Measurements from ENCODE around the gene CAPN9.
"Not testable (repeated sequence)": the region's sequence is repeated elsewhere in the genome, so short reads cannot be mapped to it uniquely, and the experiment has no call there.

The CAPN9 gene

DNA sequence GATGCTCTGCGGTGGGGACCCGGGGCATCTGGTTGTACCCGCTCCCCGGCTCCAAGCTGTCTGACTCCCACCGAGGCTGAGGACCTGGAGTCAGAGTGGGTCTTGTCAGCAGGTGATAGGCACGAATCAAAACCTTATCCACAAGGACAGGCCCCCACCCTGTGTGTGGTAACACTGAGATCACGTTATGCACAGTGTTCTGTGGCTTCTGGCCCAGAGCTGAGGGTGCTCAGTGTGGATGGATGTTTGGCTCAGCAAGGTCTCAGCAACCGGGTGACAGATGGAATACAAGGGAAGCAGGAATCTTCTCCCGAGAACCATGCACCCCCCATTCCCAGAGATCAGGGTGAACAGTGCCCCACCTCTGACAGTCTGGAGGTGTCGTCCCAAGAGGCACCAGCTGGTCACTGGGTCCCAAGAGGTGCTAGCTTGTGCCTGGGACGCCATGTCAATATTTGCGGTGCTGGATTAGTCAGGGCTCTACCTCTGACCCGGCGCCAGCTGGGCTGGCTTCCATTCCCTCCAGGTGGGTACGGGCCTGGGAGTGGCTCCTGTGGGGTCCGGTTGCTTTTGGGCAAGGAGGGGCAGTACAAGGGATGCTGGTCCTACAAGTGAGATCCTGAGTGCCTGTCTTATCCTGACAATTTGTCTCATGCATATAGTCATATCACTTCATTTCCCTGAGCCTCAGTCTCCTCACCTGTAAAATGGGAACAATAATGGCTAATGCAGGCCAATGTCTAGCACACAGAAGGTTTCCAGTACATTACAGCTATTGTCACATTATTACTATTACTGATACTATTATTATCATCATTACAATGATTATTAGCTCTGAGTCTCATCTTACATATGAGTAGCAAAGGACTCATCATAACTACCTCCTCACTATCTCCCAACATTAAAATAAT, 957 bp downstream of the CAPN9 start:
- DNase-seq: no peak

DNA sequence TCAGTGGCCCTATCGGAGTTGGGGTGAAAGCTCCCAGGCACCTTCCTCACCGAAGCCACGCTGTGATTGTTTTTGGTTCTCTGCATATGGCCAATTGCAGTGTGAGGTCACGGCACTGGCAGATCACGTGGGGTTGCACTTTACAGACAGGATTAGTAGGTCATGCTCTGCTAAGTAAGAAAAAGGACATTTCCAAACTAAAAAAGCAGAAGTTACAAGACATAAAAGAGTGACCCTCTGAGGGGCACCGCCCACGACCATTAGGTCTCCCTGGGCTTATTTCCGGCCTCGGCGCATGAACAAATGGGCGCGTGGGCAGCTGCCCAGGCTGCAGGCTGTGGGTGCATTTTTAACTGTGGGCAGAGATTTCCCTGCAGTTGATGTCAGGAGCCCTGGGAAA, 2.0 kb downstream of the CAPN9 start:
- DNase-seq: no peak

DNA sequence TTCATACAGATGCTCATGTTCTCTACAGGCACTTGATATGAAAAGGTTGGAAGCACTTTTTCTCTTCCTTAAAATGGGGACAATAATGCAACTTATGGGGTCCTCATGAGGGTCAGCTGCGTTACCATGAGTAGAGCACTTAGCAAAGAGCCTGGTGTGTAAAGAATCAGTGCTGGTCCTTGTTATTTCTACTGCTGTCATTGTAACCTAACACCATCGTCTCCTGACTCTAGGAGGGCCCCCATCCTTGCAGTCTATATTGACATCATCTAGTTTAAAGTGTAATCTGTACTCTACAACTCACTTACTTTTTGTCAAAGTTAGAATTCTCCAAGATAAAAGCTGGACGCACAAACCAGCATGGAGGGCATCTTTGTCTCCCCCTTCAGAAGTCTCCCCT, 2.4 kb downstream of the CAPN9 start:
- no peak for DNase-seq

DNA sequence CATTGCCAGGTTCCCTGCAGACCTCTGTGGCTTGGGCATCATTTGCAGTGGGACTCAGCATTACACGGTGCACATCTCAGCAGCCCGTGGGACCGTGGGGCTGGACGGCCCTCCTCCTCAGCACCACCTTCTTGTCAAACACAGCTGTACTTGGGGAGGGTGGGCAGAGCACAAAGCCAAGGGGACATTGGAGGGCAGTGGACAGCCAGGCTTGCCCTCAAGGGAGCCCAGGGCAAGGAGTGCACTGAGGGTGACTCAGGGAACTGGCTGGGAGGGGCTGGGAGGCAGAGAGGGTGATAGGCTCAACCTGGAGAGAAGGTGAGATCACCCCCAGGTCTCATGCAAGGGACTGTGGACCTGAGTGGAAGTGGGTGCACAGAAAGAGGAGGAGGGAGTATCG, 3.4 kb downstream of the CAPN9 start:
- no peak for DNase-seq

DNA sequence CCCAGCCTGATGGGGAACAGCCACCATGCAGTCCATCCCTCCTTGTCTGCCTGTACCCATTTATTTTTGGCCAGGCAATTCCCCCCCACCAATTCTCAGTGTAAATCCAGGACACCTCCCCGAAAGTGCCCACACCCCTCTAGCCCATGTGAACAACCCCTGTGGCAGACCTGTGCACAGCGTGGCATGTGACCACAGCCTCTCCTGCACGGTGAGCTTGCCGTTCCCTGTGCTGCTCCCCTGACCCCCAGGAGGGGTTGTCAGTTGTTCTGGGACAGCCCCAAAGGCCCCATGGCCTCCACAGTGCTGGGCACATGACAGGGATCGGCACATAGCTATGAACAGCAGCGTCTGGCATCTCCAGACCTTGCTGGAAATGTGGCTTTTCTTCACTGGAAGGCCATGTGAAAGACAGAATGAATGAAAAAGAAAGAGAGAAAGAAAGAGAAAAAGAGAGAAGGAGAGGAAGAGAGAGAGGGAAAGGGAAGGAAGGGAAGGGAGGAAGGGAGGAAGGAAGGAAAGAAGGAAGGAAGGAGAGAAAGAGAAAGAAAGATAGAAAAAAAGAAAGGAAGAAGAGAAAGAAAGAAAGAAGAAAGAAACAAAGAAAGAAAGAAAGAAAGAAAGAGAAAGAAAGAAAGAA, 3.9 kb downstream of the CAPN9 start:
- no peak for DNase-seq

DNA sequence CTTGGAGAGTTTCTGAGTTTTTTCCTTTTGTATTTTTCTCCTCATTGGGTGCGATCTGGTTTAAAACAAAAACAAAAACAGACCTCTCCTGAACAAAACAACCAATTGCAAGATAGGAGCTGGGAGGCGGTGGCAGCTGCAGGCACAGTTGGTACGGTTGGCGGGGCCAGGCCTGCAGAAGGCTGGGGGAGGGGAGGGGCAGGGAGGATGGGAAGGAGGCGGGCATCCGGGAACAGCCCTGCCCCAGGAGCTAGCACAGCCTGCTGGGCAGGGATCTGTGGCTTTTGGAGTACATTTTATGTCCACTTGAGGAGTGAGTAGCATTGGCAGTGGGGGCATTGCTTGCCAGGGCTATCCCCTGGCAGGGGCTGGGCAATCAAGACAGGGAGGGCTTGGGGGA, 5.2 kb downstream of the CAPN9 start:
- no peak for DNase-seq

DNA sequence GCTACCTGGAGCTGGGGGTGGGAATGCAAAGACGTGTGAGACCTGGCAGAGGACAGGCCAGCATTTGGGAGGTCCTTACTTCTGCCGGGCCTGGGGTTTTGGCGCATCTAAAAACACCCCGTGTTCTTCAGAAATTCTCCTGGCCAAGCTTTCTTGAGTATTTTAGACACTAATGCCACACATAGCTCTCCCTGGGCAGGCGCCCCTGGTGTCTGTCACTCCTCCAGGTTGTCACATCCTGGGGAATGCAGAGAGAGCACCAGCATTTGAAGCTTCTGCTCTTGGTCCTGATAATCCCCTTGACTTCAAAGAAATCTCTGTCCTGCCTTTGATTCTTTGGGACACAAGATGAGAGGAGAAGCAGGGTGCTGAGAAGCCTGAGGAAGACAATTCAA, 6.0 kb downstream of the CAPN9 start:
- DNase-seq: no peak

DNA sequence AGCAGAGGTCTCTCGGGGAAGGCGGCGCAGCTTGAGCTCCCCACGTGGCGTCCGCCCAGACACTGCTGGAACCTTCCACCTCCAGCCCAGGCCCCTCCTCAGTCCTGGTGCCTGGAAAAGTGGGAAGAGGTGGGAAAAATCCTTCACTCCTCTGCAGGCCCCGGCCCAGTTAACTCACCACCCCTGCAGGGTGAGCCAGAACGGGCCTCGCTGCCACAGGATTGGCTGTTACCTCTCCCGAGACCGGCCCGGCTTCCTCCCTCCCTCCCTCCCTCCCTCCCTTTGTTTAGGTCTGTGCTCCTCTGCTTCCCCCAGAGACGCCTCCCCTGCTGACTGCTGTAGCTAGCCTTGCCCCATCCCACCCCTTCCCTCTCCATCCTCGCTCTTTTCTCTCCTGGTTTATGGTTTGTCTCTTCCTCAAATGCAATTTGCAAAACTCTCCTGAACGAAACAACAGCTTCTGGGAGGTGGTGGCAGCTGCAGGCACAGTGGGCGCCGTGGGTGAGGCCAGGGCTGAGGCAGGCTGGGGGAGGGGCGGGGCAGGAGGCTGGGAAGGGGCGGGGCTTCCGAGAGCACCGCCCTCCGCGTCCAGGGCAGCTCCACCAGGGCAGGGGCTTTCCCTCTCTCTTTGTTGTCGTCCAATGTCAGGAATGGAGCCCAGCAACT, 6.5 kb downstream of the CAPN9 start:
- no peak for DNase-seq

DNA sequence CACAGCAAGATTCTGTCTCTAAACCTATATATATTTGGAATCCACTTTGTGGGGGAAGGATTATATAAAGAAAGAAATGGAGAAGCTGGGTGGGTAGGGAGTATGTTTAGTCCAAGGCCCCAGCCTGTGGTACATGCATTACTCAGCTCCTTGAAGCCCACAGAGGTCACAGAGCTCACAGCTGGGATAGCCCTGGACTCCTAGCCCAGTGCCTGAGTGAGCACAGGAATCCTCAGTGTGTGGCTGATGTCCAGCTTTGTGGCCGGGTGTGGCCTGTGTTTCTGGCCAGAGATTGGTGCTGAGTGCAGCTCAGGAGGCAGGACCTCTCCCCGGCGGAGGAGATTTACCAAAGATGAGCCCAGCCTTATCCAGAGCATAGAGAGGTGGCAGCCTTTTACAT, 7.6 kb downstream of the CAPN9 start:
- no peak for DNase-seq

DNA sequence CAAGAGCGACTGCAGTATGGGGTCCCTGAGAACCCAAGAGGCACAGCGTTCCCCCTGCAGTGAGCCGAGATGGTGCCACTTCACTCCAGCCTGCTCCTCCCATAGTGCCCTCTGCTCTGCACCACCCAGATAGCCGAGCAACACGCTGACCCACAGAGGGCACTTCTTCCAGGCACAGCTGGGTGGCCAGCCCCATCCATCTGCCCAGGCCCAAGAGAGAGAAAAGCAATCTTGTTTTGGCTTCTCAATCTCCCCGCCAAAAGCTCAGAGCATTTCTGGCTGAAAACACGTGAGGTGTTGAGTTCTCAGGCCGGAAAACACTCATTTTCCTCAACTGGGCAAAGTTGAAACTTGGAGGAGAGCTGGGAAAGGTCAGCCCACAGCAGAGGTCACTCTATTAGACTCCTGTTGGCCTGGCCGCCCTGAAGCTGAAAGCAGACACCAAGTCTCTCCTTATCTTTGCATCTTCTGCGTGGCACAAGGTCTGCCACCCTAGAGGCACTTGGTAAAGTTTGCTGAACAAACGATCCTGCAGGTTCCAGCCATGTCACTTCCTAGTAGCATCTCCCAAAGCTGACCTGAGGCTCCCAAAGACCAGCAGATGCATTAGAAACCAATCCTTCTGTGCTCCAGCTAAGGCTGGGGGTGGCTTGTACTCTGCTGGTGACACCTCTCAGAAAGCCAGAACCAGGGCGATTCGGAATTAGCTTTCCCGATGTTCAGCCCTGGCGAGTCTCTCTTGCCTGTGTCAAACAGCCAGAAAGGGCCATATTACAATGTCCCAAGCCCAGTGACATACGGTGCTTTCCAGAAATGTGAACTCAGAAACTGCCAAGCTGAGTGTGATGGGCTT, 10.9 kb downstream of the CAPN9 start:
- DNase-seq: no peak

DNA sequence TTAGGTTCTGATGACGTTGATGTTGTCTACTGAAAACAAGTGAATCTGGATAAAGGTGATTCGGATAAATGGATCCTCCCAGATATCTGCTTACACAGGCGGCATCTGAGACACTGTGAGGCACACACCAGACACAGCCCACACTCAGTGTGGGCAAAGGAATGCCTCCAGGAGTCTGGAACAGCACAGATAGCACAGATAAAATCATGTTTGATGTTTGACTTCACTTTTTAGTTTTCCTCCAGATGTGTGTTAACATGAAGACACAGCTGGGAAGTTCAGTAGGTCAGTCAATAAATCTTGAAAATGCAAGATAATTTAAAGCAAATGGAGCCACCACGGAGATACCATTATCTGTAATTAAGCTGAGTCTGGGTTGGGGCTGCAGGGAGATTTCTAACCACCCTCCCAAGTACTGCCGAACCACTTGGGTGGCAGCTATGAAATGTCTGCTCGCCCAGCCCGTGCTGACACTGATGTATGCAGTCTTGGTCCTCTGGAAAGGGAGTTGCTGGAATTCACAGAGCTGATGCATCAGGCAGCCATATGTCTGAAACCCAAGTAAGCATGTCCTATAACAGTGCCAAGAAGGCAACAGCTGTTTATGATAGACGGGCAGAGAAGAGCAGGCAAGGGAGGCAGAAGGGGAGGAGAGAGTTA, 11.7 kb downstream of the CAPN9 start:
- DNase-seq: no peak

DNA sequence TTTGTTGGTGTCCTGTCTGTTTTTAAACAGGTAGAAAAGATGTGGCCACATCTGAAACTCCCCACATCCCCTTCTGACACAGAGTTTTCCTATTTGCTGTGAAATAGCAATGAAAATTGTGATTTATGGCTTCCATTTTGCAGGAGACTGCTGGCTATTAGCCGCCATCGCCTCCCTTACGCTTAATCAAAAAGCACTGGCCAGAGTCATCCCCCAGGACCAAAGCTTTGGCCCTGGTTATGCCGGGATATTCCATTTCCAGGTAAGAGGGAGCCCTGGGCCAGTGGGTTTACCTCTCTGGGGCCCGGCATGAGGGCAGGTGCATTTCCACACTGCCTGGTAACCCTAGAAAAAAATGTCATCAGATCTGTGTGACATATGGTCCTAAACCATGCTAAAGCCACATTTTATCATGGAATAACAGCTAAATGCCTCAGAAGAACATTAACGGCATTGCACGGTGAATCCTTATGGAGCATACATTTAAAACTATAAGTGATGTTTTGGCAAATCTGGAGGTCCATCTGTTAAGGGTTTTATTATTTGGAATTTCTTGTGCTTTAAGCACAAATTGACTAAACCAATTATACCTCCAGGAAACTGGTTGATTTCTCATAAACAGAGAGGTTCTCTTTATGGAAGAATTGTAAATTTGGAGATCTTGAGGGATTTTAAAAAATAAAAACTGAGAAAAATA, 12.3 kb downstream of the CAPN9 start:
- no peak for DNase-seq

DNA sequence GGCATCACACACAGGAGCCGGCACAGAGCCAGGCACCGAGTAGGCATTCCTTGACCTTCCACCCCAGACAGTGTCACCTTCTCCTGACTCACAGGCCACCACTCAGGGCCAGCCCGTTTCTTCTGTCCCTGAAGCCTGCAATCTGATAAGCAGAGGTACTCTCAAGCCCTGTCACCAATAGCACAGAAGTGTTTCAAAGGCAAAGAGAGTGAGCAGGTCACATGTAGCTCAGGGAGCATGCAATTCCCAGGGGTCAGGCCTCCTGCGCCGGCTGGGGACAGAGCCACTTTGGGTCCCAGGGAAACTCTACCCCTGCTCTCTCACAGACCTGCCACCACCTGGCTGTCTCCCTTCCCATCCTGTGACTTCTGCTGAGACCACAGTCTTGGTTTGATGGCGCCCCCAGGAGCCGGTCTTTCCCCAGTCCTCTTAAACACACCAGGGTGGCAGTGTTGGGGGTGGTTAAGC, 13.2 kb downstream of the CAPN9 start:
- no peak for DNase-seq

DNA sequence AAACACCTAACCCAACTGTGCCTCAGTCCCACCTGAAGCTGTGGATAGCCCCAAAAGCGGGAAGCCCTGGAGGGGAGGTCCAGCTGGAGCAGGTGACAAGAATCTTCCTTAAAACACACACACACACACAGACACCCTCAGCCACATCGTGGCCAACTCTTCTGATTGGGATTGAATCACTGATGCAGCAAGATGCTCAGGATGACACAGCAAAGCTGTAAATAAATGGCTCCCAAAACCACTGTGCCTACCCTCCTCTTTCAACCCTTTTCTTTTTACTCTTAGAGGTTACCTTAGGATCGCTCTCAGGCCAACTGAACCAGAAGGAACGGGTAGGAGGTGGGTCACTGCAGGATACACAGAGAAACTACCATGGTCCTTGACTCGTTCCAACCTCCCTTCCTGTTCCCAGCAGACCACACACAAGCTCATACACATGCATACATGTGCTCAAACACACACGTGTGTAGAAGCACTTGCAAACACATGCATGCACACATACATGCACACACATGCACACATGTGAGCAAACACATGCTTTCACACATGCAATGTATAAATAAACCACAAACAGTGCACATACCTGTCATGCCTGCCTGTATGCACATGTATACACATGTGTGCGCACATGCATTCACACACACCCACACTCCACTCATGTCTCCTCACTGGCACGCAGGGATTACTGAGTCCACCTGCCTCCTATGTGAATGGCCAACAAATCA, 14.4 kb downstream of the CAPN9 start:
- no peak for DNase-seq

DNA sequence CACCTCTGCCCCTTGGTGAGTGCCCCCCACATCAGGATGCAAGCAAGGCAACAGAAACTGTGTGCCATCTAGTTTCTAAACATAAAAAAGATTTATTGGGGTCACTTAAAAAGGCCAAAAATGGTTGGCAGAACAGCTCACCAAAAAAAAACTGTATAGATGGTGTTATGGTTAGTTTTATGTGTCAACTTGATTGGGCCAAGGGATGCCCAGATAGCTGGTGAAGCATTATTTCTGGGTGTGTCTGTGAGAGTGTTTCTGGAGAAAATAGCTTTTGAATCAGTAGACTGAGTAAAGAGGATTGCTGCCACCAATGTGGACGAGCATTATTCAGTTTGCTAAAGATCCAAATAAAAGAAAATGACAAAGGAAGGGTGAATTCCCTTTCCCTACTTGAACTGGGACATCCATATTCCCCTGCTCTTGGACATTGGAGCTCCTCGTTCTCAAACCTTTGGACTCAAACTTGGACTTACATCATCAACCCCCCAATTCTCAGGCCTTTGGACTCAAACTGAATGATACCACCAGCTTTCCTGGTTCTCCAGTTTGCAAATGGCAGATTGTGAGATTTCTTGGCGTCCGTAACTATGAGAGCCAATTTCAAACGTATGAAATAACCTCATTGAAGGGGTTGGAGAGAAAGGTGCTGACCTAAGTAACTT, 16.9 kb downstream of the CAPN9 start:
- no peak for DNase-seq

DNA sequence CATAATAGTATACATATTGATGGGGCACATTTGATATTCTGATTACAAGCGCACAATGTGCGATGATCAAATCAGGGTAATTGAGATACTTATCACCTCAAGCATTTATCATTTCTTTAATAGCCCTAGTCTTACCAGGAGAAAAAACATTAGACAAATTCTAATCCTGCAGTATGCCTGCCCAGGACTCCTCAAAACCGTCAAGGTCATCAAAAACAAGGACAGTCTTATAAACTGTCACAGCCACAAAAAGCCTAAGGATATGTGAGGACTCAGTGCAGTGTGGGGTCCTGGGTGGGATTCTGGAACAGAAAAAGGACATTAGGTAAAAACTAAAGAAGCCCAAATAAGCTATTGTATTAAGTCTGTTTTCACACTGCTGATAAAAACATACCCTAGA, 19.1 kb downstream of the CAPN9 start:
- DNase-seq: no peak

DNA sequence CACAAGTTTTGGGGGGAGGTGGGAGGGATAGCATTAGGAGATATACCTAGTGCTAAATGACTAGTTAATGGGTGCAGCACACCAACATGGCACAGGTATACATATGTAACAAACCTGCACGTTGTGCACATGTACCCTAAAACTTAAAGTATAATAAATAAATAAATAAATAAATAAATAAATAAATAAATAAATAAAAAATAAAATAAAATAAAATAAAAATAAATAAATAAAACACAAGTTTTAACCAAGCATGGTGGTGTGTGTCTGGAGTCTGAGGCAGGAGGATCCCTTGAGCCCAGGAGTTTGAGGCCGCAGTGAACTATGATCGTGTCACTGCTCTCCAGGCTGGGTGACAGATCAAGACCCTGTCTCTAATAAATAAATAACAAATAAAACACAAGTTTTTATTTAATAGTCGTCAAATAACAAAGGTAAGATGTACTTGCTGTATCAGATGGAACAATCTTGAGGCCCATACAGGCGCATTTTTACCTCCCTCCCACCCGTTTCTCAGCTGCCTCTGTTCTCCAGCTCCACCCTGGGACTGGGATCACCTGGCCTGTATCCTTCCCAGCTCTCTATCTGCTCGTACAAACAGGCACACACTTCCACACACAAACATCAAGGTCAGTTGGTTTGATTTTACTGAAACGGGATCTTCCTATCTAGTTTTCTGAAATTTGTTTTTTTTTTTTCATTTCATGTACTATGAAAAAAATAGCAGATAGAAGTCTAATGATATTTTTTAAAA, 20.8 kb downstream of the CAPN9 start:
- DNase-seq: not testable (repeated sequence)

DNA sequence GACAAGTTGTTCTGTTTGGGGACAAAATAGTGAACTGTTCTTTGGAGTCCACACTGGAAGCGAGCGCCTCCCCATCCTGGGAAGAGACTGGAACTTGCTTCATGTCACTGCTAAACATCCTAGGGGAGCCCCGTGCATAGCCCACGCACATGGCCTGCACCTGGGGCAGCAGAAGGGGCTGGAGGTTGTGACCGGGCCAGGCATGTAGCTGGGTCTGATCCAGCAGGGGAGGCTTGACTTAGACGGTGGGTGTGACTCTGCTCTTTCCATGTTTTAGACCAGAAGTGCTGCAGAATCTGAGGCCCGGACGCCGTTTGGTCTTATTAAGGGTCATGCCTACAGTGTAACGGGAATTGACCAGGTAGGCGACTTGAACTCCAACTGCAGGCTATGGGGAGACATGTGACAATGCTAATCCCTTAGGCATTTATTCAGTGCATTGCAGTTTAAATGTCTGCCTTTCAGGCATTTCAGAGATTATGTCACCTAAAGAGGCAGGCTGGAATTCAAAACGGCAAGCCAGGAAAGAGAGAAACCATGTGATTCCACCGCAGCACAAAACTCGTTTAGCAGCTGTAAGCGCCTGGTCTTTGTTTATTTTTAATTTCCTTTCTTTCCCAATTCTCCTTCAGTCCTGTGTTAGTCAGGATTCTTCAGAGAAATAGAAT, 21.8 kb downstream of the CAPN9 start:
- no peak for DNase-seq

DNA sequence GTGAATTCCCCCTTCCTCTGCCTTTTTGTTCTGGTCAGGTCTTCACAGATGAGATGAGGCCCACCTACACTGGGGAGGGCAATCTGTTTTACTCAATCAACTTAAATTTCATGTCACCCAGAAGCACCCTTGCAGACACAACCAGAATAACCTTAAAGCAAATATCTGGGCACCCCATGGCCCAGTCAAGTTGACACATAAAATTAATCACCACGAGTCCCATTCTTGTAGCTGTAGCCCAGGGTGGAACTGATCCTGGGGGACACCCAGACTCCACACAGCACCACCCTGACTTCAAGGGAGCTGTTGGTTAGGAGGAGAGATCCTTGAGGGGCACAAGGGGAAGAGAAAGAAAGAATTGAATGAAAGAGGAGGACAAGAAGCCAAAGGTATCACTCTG, 23.1 kb downstream of the CAPN9 start:
- DNase-seq: no peak

Data from cortex of kidney (tissue), 1 donor.